DND-41 (cell line): ENCODE results near the gene SENP7.

ENCODE experiments used
- ATAC-seq: fragments of 200-7000 bp; cut with Tn5 transposase; 3 replicates; pipeline ENCODE4 v1.9.1; 2021; ENCODE audit warnings: low read depth; ENCODE audit not compliant: insufficient read depth
- DNase-seq: peaks from one replicate; pipeline ENCODE4 v3.0.0-alpha.2; 2020
- H2AFZ ChIP-seq: 2 replicates; pipeline ENCODE4 v1.6.0; 2012; ENCODE audit warnings: low read depth, low read length
- H3K27ac ChIP-seq: 2 replicates; pipeline ENCODE4 v1.5.1; 2012; ENCODE audit warnings: low read length, inconsistent platforms
- H3K27me3 ChIP-seq: fragments of 200-600 bp; sonication (generic); 2 replicates; pipeline ENCODE4 v1.6.0; 2012; ENCODE audit warnings: low read length, mild to moderate bottlenecking, inconsistent platforms; ENCODE audit not compliant: insufficient read depth, poor library complexity
- H3K36me3 ChIP-seq: 2 replicates; pipeline ENCODE4 v1.5.1; 2012; ENCODE audit warnings: low read length, inconsistent platforms; ENCODE audit not compliant: insufficient read depth
- H3K4me1 ChIP-seq: 2 replicates; pipeline ENCODE4 v1.5.1; 2012; ENCODE audit warnings: mild to moderate bottlenecking, low read length; ENCODE audit not compliant: insufficient read depth
- H3K4me2 ChIP-seq: 2 replicates; pipeline ENCODE4 v1.6.0; 2012; ENCODE audit warnings: mild to moderate bottlenecking, moderate library complexity, low read length, inconsistent platforms; ENCODE audit not compliant: insufficient read depth
- H3K4me3 ChIP-seq, 2 experiments: fragments of 200-600 bp in 1 of 2; shearing (Covaris generic) in 1 of 2; 2 replicates each; pipeline ENCODE4 v1.5.1; 2012 to 2016; ENCODE audit warnings: inconsistent platforms in 2 of 2, low read length in 2 of 2, mild to moderate bottlenecking in 2 of 2, low read depth in 1 of 2, moderate library complexity in 1 of 2
- H3K79me2 ChIP-seq: 2 replicates; pipeline ENCODE4 v1.6.0; 2012; ENCODE audit warnings: low read length, inconsistent platforms; ENCODE audit not compliant: insufficient read depth
- H3K9ac ChIP-seq: 2 replicates; pipeline ENCODE4 v1.6.0; 2012; ENCODE audit warnings: low read depth, mild to moderate bottlenecking, inconsistent platforms, low read length, moderate library complexity
- H3K9me3 ChIP-seq: 2 replicates; pipeline ENCODE4 v1.5.1; 2012; ENCODE audit warnings: low read length, moderate library complexity, mild to moderate bottlenecking, inconsistent platforms; ENCODE audit not compliant: insufficient read depth, severe bottlenecking
- H4K20me1 ChIP-seq: 2 replicates; pipeline ENCODE4 v1.6.0; 2012; ENCODE audit warnings: low read length; ENCODE audit not compliant: insufficient read depth
- EZH2 ChIP-seq: IDR thresholded peaks from 3 replicates; pipeline ENCODE4 v1.6.1; 2012; ENCODE audit warnings: borderline replicate concordance, low read depth, mild to moderate bottlenecking, moderate library complexity, low read length, inconsistent platforms; ENCODE audit not compliant: severe bottlenecking
- TF ChIP-seq, protein P1 (sequence below): IDR thresholded peaks from 2 replicates; pipeline ENCODE4 v1.5.1; 2012; ENCODE audit warnings: borderline replicate concordance, low read length, moderate library complexity, mild to moderate bottlenecking; ENCODE audit not compliant: poor library complexity, severe bottlenecking; ENCODE audit errors: extremely low read depth

The SENP7 gene

DNA sequence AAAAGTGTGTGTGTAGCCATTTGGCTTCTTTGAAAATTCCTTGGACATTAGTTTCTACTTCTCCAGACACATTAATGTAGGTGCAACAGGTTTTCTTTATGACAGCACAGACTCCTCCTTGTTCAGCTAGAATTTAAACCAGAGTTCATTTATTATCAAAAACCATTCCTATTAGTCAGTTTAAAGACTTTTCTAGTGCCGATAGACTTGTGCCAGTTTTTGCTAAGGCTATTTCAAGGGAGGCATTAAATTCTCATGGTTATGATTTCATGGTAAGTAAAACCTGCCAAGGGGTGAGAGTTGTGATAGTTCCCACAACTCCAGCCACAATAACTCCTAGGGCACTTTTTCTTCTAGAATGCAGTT, 20.6 kb upstream of the SENP7 start:
- no peak overlapping the region for H2AFZ ChIP-seq
- no peaks in the 10 kb centered on the region for H3K27me3 ChIP-seq
- H3K36me3 ChIP-seq: no peaks in the 10 kb centered on the region
- no peaks in the 10 kb centered on the region for H4K20me1 ChIP-seq
- no peaks in the 10 kb centered on the region for H3K4me1 ChIP-seq
- DNase-seq (no peak), ATAC-seq (no peak)
- H3K79me2 ChIP-seq: no peaks in the 10 kb centered on the region
- no peak overlapping the region for H3K9ac ChIP-seq
- no peak overlapping the region for H3K4me3 ChIP-seq
- H3K27ac ChIP-seq: no peak overlapping the region
- no peaks in the 10 kb centered on the region for H3K9me3 ChIP-seq
- TF ChIP-seq, protein P1, sequence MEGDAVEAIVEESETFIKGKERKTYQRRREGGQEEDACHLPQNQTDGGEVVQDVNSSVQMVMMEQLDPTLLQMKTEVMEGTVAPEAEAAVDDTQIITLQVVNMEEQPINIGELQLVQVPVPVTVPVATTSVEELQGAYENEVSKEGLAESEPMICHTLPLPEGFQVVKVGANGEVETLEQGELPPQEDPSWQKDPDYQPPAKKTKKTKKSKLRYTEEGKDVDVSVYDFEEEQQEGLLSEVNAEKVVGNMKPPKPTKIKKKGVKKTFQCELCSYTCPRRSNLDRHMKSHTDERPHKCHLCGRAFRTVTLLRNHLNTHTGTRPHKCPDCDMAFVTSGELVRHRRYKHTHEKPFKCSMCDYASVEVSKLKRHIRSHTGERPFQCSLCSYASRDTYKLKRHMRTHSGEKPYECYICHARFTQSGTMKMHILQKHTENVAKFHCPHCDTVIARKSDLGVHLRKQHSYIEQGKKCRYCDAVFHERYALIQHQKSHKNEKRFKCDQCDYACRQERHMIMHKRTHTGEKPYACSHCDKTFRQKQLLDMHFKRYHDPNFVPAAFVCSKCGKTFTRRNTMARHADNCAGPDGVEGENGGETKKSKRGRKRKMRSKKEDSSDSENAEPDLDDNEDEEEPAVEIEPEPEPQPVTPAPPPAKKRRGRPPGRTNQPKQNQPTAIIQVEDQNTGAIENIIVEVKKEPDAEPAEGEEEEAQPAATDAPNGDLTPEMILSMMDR: no peak
- TF ChIP-seq EZH2: no peak
- no peak overlapping the region for H3K4me2 ChIP-seq

DNA sequence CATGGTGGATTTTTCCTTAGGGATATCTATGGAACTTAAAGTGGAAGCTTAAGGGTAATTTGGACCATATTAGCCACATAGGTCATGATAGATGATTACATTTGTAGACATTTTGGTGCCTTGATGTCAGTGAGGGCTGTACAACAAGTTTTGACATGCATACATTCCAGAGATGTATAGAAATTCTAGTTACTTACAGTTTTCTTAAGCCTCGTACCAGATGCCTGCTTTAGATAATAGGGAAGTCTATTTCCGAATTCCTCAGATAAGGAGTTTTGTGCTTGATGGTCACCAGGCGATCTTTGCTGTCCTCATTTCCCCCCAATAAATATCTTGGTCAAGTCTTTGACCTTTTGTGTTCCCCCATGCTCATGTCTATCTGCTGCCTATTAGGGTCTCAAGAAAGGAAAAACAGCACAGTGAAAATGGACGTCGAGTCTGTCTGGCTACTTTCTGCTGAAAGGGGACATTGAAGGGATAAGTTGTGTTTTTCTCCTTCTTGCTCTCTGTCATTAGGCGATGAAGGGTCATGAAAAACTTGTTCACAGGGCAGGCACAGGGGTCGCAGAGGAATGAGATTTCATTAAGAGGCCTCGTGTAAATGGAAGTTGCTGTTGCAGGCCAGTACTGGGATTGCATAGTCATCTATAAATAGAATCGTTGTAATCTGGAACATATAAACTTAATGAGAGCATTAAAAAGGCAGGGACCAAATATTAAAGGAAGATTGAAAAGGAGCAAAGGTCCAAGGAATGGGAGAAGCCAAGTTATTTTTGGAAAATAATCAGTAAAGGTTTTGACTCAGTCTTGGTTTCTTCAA, 20.0 kb upstream of the SENP7 start:
- no peak overlapping the region for H3K9ac ChIP-seq
- no peak overlapping the region for H3K27ac ChIP-seq
- no peak for TF ChIP-seq EZH2
- TF ChIP-seq, protein P1: no peak
- DNase-seq (no peak), ATAC-seq (no peak)
- H3K4me3 ChIP-seq: no peak overlapping the region
- H3K79me2 ChIP-seq: no peaks in the 10 kb centered on the region
- no peaks in the 10 kb centered on the region for H4K20me1 ChIP-seq
- H3K9me3 ChIP-seq: no peaks in the 10 kb centered on the region
- H2AFZ ChIP-seq: no peak overlapping the region
- H3K4me2 ChIP-seq: no peak overlapping the region
- no peaks in the 10 kb centered on the region for H3K27me3 ChIP-seq
- H3K36me3 ChIP-seq: no peaks in the 10 kb centered on the region
- H3K4me1 ChIP-seq: no peaks in the 10 kb centered on the region

DNA sequence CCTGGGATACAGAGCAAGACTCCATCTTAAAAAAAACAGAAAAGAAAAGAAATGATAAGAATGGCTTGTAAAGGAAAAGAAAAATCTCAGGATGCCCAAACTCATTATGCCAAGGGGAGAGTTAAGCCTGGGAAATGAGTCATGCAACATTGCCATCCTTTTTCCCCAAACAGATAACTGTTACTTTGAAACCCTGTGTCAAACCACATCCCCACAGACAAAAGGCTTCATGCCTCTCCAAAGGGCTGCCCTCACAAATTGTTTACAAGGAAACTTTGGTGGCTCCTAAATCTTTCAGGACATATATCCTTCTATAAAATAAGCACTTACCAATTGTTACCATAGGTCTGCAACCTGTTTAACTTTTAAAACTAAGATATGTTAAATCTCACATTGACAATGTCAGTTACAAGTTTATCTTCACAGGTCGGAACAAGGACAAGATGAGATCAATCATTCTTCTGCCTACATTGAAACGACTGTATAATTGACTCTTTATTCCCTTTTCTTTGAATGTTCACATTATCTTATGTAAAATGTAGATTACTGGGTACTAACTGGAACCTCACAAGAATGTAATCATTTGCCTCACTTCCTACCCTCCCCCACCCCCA, 18.6 kb upstream of the SENP7 start:
- no peak overlapping the region for H3K4me3 ChIP-seq
- no peaks in the 10 kb centered on the region for H3K9me3 ChIP-seq
- H3K79me2 ChIP-seq: no peaks in the 10 kb centered on the region
- no peak overlapping the region for H3K27ac ChIP-seq
- H3K36me3 ChIP-seq: no peaks in the 10 kb centered on the region
- H3K9ac ChIP-seq: no peak overlapping the region
- H3K4me2 ChIP-seq: no peak overlapping the region
- DNase-seq: no peak
- H3K27me3 ChIP-seq: no peaks in the 10 kb centered on the region
- no peaks in the 10 kb centered on the region for H3K4me1 ChIP-seq
- no peak; the same call in 2 of the 3 replicates for ATAC-seq
- TF ChIP-seq, protein P1: no peak
- no peak for TF ChIP-seq EZH2
- H4K20me1 ChIP-seq: no peaks in the 10 kb centered on the region
- no peak overlapping the region for H2AFZ ChIP-seq
